Smooth muscle cell (in vitro differentiated cells): ENCODE measurements around the gene MEIS2. TPM values are rescaled to one million over a fixed set of nuclear protein-coding genes. Genes with fewer than 3 reads are reported as not detected.
A peak's percentile ranks its signal among the peaks of the same experiment; 100 is the strongest.

Experiments used
- DNase-seq: peaks from one replicate; lab custom pipeline; 2025; ENCODE audit not compliant: unreplicated experiment; lab: John Stamatoyannopoulos, UW
- H2AFZ ChIP-seq: fragments of 200-600 bp; sonication (generic); 2 replicates; pipeline ENCODE4 v1.6.0; 2016; ENCODE audit warnings: antibody characterized with exemption, low read depth, mild to moderate bottlenecking
- H3F3A ChIP-seq: fragments of 200-600 bp; sonication (generic); 2 replicates; pipeline ENCODE4 v1.6.0; 2017; ENCODE audit warnings: antibody characterized with exemption, low read depth
- H3K27ac ChIP-seq: fragments of 200-600 bp; sonication (generic); 2 replicates; pipeline ENCODE4 v1.5.1; 2016; ENCODE audit warnings: low read depth, mild to moderate bottlenecking
- H3K27me3 ChIP-seq: fragments of 200-600 bp; sonication (generic); 2 replicates; pipeline ENCODE4 v1.6.1; 2016; ENCODE audit warnings: low read depth, mild to moderate bottlenecking
- H3K36me3 ChIP-seq: fragments of 200-600 bp; sonication (generic); 2 replicates; pipeline ENCODE4 v1.5.1; 2016; ENCODE audit warnings: low read depth
- H3K4me1 ChIP-seq: fragments of 200-600 bp; sonication (generic); 2 replicates; pipeline ENCODE4 v1.5.1; 2016; ENCODE audit warnings: low read depth
- H3K4me2 ChIP-seq: fragments of 200-600 bp; sonication (generic); 2 replicates; pipeline ENCODE4 v1.6.0; 2016; ENCODE audit warnings: mild to moderate bottlenecking
- H3K4me3 ChIP-seq: fragments of 200-600 bp; sonication (generic); 2 replicates; pipeline ENCODE4 v1.5.1; 2016; ENCODE audit warnings: mild to moderate bottlenecking
- H3K79me2 ChIP-seq: fragments of 200-600 bp; sonication (generic); 2 replicates; pipeline ENCODE4 v1.6.0; 2016; ENCODE audit warnings: low read depth, mild to moderate bottlenecking
- H3K9ac ChIP-seq: fragments of 200-600 bp; sonication (generic); 2 replicates; pipeline ENCODE4 v1.6.0; 2016; ENCODE audit warnings: low read depth
- H3K9me3 ChIP-seq: fragments of 200-600 bp; sonication (generic); replicated peaks from 2 replicates; pipeline ENCODE4 v1.5.1; 2016; ENCODE audit warnings: low read depth
- H4K20me1 ChIP-seq: fragments of 200-600 bp; sonication (generic); 2 replicates; pipeline ENCODE4 v1.6.0; 2016; ENCODE audit warnings: low read depth
- CTCF ChIP-seq: fragments of 200-600 bp; sonication (generic); IDR thresholded peaks from 2 replicates; pipeline ENCODE4 v1.5.1; 2017; ENCODE audit warnings: borderline replicate concordance, mild to moderate bottlenecking, antibody characterized with exemption; ENCODE audit not compliant: insufficient read depth, poor library complexity, severe bottlenecking
- WGBS: methylation state at CpG from one replicate; pipeline ENCODE4 v1.1.7; 2016; ENCODE audit warnings: low lambda C conversion rate; 5-methylcytosine and 5-hydroxymethylcytosine counted together
- polyA plus RNA-seq: library from polyadenylated mRNA; unstranded; fragments of >200 nt; fragmentation: Nextera tagmentation; extraction: Ambion mirVana; gene quantifications from 2 replicates; pipeline ENCODE4 v1.2.1, GENCODE V29; 2016
- total RNA-seq: library from RNA; depleted of rRNA; stranded (reverse); fragments of >200 nt; gene quantifications from 2 replicates; pipeline ENCODE4 v1.2.3, GENCODE V29; 2014

Gene MEIS2
- total and polyA plus RNA-seq, 2 experiments from 2014 or later, result 13.0 to 33.4 TPM

DNA sequence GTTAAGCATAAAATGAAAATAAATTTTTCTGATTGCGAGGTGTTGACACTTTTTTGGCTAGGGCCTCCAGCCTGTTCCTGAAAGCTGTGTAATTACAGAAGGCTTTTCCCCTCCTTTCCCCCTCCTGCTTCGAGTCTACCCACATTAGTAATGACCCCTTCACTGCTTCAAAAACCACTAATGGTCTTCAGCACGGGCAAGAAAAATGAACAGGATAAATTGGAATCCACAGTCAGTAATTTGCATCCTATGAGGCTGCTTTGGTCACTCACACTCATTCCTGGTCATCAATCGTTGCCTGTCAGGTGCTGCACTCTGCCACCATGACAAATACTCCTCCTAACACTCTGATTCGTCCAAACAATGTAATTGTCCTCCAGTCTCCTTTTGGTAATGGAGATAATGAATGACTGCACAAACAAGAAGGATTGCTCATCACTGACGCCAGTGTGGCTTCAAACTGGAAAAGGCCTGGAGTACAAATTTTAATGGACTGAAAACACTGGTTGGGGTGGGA lies 148.6 kb downstream of the MEIS2 start:
- Histone ChIP-seq H4K20me1 (no peaks in the 10 kb centered on the region), H3K4me3 (no peak overlapping the region), H3K27me3 (no peaks in the 10 kb centered on the region), H3K27ac (peak overlapping the region; percentile 66), H3K9ac (peak overlapping the region; percentile 1), H3K4me2 (no peak overlapping the region), H3F3A (peaks cover 6% of the 10 kb centered on the region), H3K36me3 (no peaks in the 10 kb centered on the region), H3K4me1 (peaks cover 38% of the 10 kb centered on the region), H2AFZ (no peak overlapping the region), H3K79me2 (peaks cover 12% of the 10 kb centered on the region), H3K9me3 (no peaks in the 10 kb centered on the region)
- no peak for DNase-seq
- no peak for TF ChIP-seq CTCF
- WGBS, result 48% methylated on average over 6 of the region's 6 CpGs

DNA sequence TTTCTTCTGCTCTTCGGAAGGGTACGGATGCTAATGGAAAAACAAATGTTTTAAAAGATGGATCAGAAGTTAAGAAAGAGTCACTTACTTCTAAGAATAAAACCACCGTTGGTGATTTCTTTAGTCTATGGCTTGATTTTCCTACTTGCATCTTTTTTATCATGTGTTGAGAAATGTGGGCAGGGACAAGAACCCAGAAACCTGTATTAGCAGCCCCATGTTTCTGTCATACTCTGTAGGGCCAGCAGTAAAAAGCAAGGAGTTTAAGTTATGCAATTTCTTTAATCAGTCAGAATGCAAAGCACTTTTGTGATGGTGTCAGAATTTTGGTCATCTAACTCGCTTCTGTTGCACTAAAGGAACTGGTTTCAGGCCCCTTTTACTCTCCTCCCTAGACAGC lies 150.0 kb downstream of the MEIS2 start:
- 85% methylated on average over 4 of the region's 4 CpGs for WGBS
- no peak for TF ChIP-seq CTCF
- Histone ChIP-seq H2AFZ (no peak overlapping the region), H3K4me1 (peaks cover 42% of the 10 kb centered on the region), H3K27ac (peak overlapping the region; percentile 66), H4K20me1 (no peaks in the 10 kb centered on the region), H3K36me3 (no peaks in the 10 kb centered on the region), H3K9ac (no peak overlapping the region), H3K79me2 (peaks cover 9% of the 10 kb centered on the region), H3K27me3 (no peaks in the 10 kb centered on the region), H3K9me3 (no peaks in the 10 kb centered on the region), H3K4me3 (no peak overlapping the region), H3F3A (peaks cover 6% of the 10 kb centered on the region), H3K4me2 (no peak overlapping the region)
- no peak for DNase-seq

- DNase-seq, result no peak
- Histone ChIP-seq H3K4me1 (peaks cover 47% of the 10 kb centered on the region), H3K9me3 (no peaks in the 10 kb centered on the region), H3K27ac (no peak overlapping the region), H3K4me3 (no peak overlapping the region), H2AFZ (no peak overlapping the region), H4K20me1 (no peaks in the 10 kb centered on the region), H3F3A (peaks cover 6% of the 10 kb centered on the region), H3K9ac (no peak overlapping the region), H3K79me2 (peaks cover 7% of the 10 kb centered on the region), H3K36me3 (no peaks in the 10 kb centered on the region), H3K4me2 (no peak overlapping the region), H3K27me3 (no peaks in the 10 kb centered on the region)
- TF ChIP-seq CTCF, result no peak
- WGBS, result 56% methylated on average over 3 of the region's 3 CpGs
These were observed 151.4 kb downstream of the MEIS2 start for GRCh38 chr15:36948982-36949381.

- Histone ChIP-seq H3K4me1 (peaks cover 60% of the 10 kb centered on the region), H3K4me3 (no peak overlapping the region)
- no peak for DNase-seq
These were observed 153.2 kb downstream of the MEIS2 start for GRCh38 chr15:36947035-36947719.

More at GRCh38 chr15:36947035-36947719, 153.2 kb downstream of the MEIS2 start:
- H3K27me3 ChIP-seq, result no peaks in the 10 kb centered on the region
- H3F3A ChIP-seq, result peaks cover 6% of the 10 kb centered on the region
- H4K20me1 ChIP-seq, result no peaks in the 10 kb centered on the region
- H3K36me3 ChIP-seq, result no peaks in the 10 kb centered on the region
- H3K4me2 ChIP-seq, result no peak overlapping the region
- H3K9ac ChIP-seq, result no peak overlapping the region
- H3K79me2 ChIP-seq, result no peaks in the 10 kb centered on the region
- H3K9me3 ChIP-seq, result no peaks in the 10 kb centered on the region
- H3K27ac ChIP-seq, result no peak overlapping the region
- TF ChIP-seq CTCF, result no peak
- WGBS, result 74% methylated on average over 4 of the region's 4 CpGs
- no peak overlapping the region for H2AFZ ChIP-seq
